ENCODE results near the gene ARNT2. TPM values are rescaled to one million over a fixed set of nuclear protein-coding genes. Genes with fewer than 3 reads are reported as not detected.

Gene ARNT2
- total RNA-seq, 1 donor from 2014 or later = 3.6 TPM

- no peak for DNase-seq
- TF ChIP-seq, protein P1, sequence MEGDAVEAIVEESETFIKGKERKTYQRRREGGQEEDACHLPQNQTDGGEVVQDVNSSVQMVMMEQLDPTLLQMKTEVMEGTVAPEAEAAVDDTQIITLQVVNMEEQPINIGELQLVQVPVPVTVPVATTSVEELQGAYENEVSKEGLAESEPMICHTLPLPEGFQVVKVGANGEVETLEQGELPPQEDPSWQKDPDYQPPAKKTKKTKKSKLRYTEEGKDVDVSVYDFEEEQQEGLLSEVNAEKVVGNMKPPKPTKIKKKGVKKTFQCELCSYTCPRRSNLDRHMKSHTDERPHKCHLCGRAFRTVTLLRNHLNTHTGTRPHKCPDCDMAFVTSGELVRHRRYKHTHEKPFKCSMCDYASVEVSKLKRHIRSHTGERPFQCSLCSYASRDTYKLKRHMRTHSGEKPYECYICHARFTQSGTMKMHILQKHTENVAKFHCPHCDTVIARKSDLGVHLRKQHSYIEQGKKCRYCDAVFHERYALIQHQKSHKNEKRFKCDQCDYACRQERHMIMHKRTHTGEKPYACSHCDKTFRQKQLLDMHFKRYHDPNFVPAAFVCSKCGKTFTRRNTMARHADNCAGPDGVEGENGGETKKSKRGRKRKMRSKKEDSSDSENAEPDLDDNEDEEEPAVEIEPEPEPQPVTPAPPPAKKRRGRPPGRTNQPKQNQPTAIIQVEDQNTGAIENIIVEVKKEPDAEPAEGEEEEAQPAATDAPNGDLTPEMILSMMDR (IDR thresholded peaks at IDR 0.05; ENCODE audit: borderline replicate concordance) = no peak
- no peaks in the 10 kb centered on the region for H3K9me3 ChIP-seq (replicated peaks)
- no peak overlapping the region for H3K4me3 ChIP-seq
- no peaks in the 10 kb centered on the region for H3K36me3 ChIP-seq
- no peaks in the 10 kb centered on the region for H3K4me1 ChIP-seq
- peaks cover 7% of the 10 kb centered on the region for H3K27me3 ChIP-seq (ENCODE audit: low read depth)
- H3K27ac ChIP-seq (replicated peaks) = no peak overlapping the region
- intact Hi-C loops (cut with micrococcal nuclease) = no loop called here
Observed at GRCh38 chr15:80577552-80578205, 173.5 kb downstream of the ARNT2 start.

GRCh38 chr15:80578206-80578595 lies 174.0 kb downstream of the ARNT2 start:
- H3K36me3 ChIP-seq = no peaks in the 10 kb centered on the region
- H3K4me3 ChIP-seq = no peak overlapping the region
- H3K27me3 ChIP-seq (ENCODE audit: low read depth) = peaks cover 10% of the 10 kb centered on the region
- TF ChIP-seq, protein P1 (IDR thresholded peaks at IDR 0.05; ENCODE audit: borderline replicate concordance) = no peak
- no peaks in the 10 kb centered on the region for H3K9me3 ChIP-seq (replicated peaks)
- intact Hi-C loops (cut with micrococcal nuclease) = no loop called here
- no peak overlapping the region for H3K27ac ChIP-seq (replicated peaks)
- no peak for DNase-seq
- H3K4me1 ChIP-seq = no peaks in the 10 kb centered on the region

- H3K4me1 ChIP-seq = no peaks in the 10 kb centered on the region
- H3K27me3 ChIP-seq (ENCODE audit: low read depth) = peaks cover 10% of the 10 kb centered on the region
- intact Hi-C loops (cut with micrococcal nuclease) = no loop called here
- H3K4me3 ChIP-seq = no peak overlapping the region
- H3K9me3 ChIP-seq (replicated peaks) = no peaks in the 10 kb centered on the region
- H3K27ac ChIP-seq (replicated peaks) = no peak overlapping the region
- DNase-seq = no peak
- TF ChIP-seq, protein P1 (IDR thresholded peaks at IDR 0.05; ENCODE audit: borderline replicate concordance) = no peak
- H3K36me3 ChIP-seq = no peaks in the 10 kb centered on the region
Observed at GRCh38 chr15:80578871-80579270, 174.7 kb downstream of the ARNT2 start.

DNA sequence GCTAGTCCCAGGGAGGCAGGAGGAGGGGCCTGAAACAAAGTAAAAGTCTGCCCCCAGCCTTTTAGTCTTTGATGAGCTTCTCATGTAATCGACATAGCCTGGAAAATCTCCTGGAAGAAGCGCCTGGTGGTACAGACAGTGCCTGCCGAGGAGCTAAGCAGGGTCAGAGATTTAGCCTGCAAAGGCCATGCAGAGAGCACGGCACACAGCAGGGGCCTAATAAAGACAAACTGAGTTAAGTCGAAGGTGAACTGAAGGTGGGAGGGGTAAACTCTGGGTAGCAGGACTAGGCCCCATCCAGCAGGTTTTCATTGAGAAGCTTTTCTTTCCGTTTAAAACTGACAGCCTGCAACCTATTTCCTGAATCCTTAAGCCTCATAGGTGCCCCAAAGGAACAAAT lies 175.4 kb downstream of the ARNT2 start:
- Histone ChIP-seq H3K4me3 (no peak overlapping the region), H3K36me3 (no peaks in the 10 kb centered on the region)
- intact Hi-C loops (cut with micrococcal nuclease) = no loop called here

GRCh38 chr15:80580106-80580505 lies 175.9 kb downstream of the ARNT2 start:
- peaks cover 10% of the 10 kb centered on the region for H3K27me3 ChIP-seq (ENCODE audit: low read depth)
- no peak overlapping the region for H3K27ac ChIP-seq (replicated peaks)
- DNase-seq = no peak
- no peaks in the 10 kb centered on the region for H3K36me3 ChIP-seq
- no peaks in the 10 kb centered on the region for H3K9me3 ChIP-seq (replicated peaks)
- H3K4me3 ChIP-seq = no peak overlapping the region
- H3K4me1 ChIP-seq = no peaks in the 10 kb centered on the region
- intact Hi-C loops (cut with micrococcal nuclease) = no loop called here
- TF ChIP-seq, protein P1 (IDR thresholded peaks at IDR 0.05; ENCODE audit: borderline replicate concordance) = no peak

More for the DNA sequence above, 175.4 kb downstream of the ARNT2 start:
- Histone ChIP-seq H3K27ac (replicated peaks) (no peak overlapping the region), H3K4me1 (no peaks in the 10 kb centered on the region), H3K27me3 (ENCODE audit: low read depth) (peaks cover 10% of the 10 kb centered on the region), H3K9me3 (replicated peaks) (no peaks in the 10 kb centered on the region)
- no peak for DNase-seq
- TF ChIP-seq, protein P1 (IDR thresholded peaks at IDR 0.05; ENCODE audit: borderline replicate concordance) = no peak

All from left ventricle myocardium inferior (tissue), 1 donor.